ENCODE results near the gene C5AR2.

The C5AR2 gene

GRCh38 chr19:47375694-47376588, 44.0 kb downstream of the C5AR2 start:
- no peak overlapping the region for H3K4me3 ChIP-seq (ENCODE audit: low read depth in 1 of 2, low read length in 1 of 2)
- no peaks in the 10 kb centered on the region for H3K27me3 ChIP-seq
- TF ChIP-seq CTCF (IDR thresholded peaks at IDR 0.05): no peak
- peak overlapping the region; percentile 94 for H3K27ac ChIP-seq
- H3K36me3 ChIP-seq: peaks cover 100% of the 10 kb centered on the region
- peaks cover 44 to 63% of the 10 kb centered on the region in 2 experiments for H3K4me1 ChIP-seq (ENCODE audit: control insufficient read depth in 1 of 2, insufficient read depth in 1 of 2, low read depth in 1 of 2, low read length in 1 of 2)
- H3K9me3 ChIP-seq: no peaks in the 10 kb centered on the region

GRCh38 chr19:47376589-47377144, 44.7 kb downstream of the C5AR2 start:
- Histone ChIP-seq H3K27me3 (no peaks in the 10 kb centered on the region), H3K4me1 (ENCODE audit: control insufficient read depth in 1 of 2, insufficient read depth in 1 of 2, low read depth in 1 of 2, low read length in 1 of 2) (peaks cover 44 to 63% of the 10 kb centered on the region in 2 experiments), H3K4me3 (ENCODE audit: low read depth in 1 of 2, low read length in 1 of 2) (no peak overlapping the region), H3K9me3 (no peaks in the 10 kb centered on the region), H3K36me3 (peaks cover 100% of the 10 kb centered on the region), H3K27ac (peak overlapping the region; percentile 94)
- no peak for TF ChIP-seq CTCF (IDR thresholded peaks at IDR 0.05)

GRCh38 chr19:47377208-47377701, 45.3 kb downstream of the C5AR2 start:
- H3K9me3 ChIP-seq: no peaks in the 10 kb centered on the region
- no peaks in the 10 kb centered on the region for H3K27me3 ChIP-seq
- peaks cover 44 to 63% of the 10 kb centered on the region in 2 experiments for H3K4me1 ChIP-seq (ENCODE audit: control insufficient read depth in 1 of 2, insufficient read depth in 1 of 2, low read depth in 1 of 2, low read length in 1 of 2)
- no peak for TF ChIP-seq CTCF (IDR thresholded peaks at IDR 0.05)
- H3K27ac ChIP-seq: peak overlapping the region; percentile 94
- H3K4me3 ChIP-seq (ENCODE audit: low read depth in 1 of 2, low read length in 1 of 2): no peak overlapping the region
- peaks cover 100% of the 10 kb centered on the region for H3K36me3 ChIP-seq

- peak overlapping the region; percentile 94 for H3K27ac ChIP-seq
- no peaks in the 10 kb centered on the region for H3K27me3 ChIP-seq
- H3K36me3 ChIP-seq: peaks cover 100% of the 10 kb centered on the region
- H3K4me3 ChIP-seq (ENCODE audit: low read depth in 1 of 2, low read length in 1 of 2): no peak overlapping the region
- H3K9me3 ChIP-seq: no peaks in the 10 kb centered on the region
- no peak for TF ChIP-seq CTCF (IDR thresholded peaks at IDR 0.05)
- H3K4me1 ChIP-seq (ENCODE audit: control insufficient read depth in 1 of 2, insufficient read depth in 1 of 2, low read depth in 1 of 2, low read length in 1 of 2): peaks cover 49 to 63% of the 10 kb centered on the region in 2 experiments
These were observed 45.8 kb downstream of the C5AR2 start for GRCh38 chr19:47377801-47378200.

- H3K9me3 ChIP-seq: no peaks in the 10 kb centered on the region
- peak overlapping the region; percentile 94 for H3K27ac ChIP-seq
- no peaks in the 10 kb centered on the region for H3K27me3 ChIP-seq
- H3K36me3 ChIP-seq: peaks cover 95% of the 10 kb centered on the region
- peaks cover 54 to 63% of the 10 kb centered on the region in 2 experiments for H3K4me1 ChIP-seq (ENCODE audit: control insufficient read depth in 1 of 2, insufficient read depth in 1 of 2, low read depth in 1 of 2, low read length in 1 of 2)
- H3K4me3 ChIP-seq (ENCODE audit: low read depth in 1 of 2, low read length in 1 of 2): no peak overlapping the region
- TF ChIP-seq CTCF (IDR thresholded peaks at IDR 0.05): no peak
These were observed 46.3 kb downstream of the C5AR2 start for GRCh38 chr19:47378246-47378645.
